COLO829 (cell line): ENCODE data around the gene TTR.
A peak's percentile ranks its signal among the peaks of the same experiment; 100 is the strongest.

Experiments
- DNase-seq: peaks from one replicate; pipeline ENCODE4 v3.0.0; 2012; ENCODE audit warnings: low spot score

Gene TTR

GRCh38 chr18:31591628-31592027, at the start of gene TTR:
TSS of gene TTR (plus strand) at chr18:31591877. CDS start at chr18:31591903, 26 bp downstream.
- no peak for DNase-seq

GRCh38 chr18:31546476-31546875, 45.2 kb upstream of the TTR start:
- DNase-seq, result no peak

- no peak for DNase-seq
Measured at GRCh38 chr18:31548853-31549252, 42.8 kb upstream of the TTR start.

GRCh38 chr18:31549416-31549815, 42.3 kb upstream of the TTR start:
- DNase-seq, result no peak

GRCh38 chr18:31551883-31552282, 39.8 kb upstream of the TTR start:
- no peak for DNase-seq

GRCh38 chr18:31553800-31554199, 37.9 kb upstream of the TTR start:
- DNase-seq, result no peak

- no peak for DNase-seq
Measured at GRCh38 chr18:31554776-31555175, 36.9 kb upstream of the TTR start.

GRCh38 chr18:31555971-31556747, 35.5 kb upstream of the TTR start:
- DNase-seq, result peak; percentile 54

GRCh38 chr18:31557446-31557845, 34.2 kb upstream of the TTR start:
- no peak for DNase-seq

- no peak for DNase-seq
Measured at GRCh38 chr18:31558567-31558966, 33.1 kb upstream of the TTR start.

GRCh38 chr18:31562726-31563125, 29.0 kb upstream of the TTR start:
- peak; percentile 16 for DNase-seq

- no peak for DNase-seq
Measured at GRCh38 chr18:31563778-31564177, 27.9 kb upstream of the TTR start.

- no peak for DNase-seq
Measured at GRCh38 chr18:31565345-31565744, 26.3 kb upstream of the TTR start.

- no peak for DNase-seq
Measured at GRCh38 chr18:31565782-31566512, 25.7 kb upstream of the TTR start.

- no peak for DNase-seq
Measured at GRCh38 chr18:31566576-31567306, 24.9 kb upstream of the TTR start.

GRCh38 chr18:31572368-31572767, 19.3 kb upstream of the TTR start:
- no peak for DNase-seq

- DNase-seq, result no peak
Measured at GRCh38 chr18:31573051-31573450, 18.6 kb upstream of the TTR start.

GRCh38 chr18:31574359-31574758, 17.3 kb upstream of the TTR start:
- no peak for DNase-seq

GRCh38 chr18:31575515-31576257, 16.0 kb upstream of the TTR start:
- no peak for DNase-seq

GRCh38 chr18:31576670-31577069, 15.0 kb upstream of the TTR start:
- DNase-seq, result no peak

GRCh38 chr18:31577195-31577594, 14.5 kb upstream of the TTR start:
- no peak for DNase-seq

GRCh38 chr18:31578126-31578525, 13.6 kb upstream of the TTR start:
- no peak for DNase-seq
